ENCODE data around the gene OPALIN. TPM values are rescaled to one million over a fixed set of nuclear protein-coding genes. Genes with fewer than 3 reads are reported as not detected.

The OPALIN gene
- total RNA-seq, 3 donors from 2014 or later, result not detected

DNA sequence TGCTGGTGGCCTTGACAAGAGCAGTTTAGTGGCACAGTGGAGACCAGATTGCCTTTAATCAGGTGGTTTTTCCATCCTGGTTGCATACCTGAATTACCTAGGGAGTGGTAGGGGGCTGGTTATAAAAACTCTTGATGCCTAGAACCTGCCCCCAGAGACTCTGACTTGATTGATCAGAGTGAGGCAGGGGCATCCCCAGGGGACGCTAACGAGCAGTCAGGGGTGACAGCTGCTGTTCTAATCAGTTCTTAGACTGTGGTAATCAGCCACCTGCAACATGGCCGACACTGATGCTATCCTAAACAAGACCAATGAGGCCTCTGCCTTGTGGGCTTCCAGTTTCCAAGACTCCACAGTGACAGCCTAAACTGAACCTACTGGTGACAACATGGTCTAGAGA lies 2.0 kb upstream of the OPALIN start:
- Mint-ChIP-seq H3K36me3 (ENCODE audit: insufficient read depth) (no peaks in the 10 kb centered on the region), H3K4me1 (ENCODE audit: low read depth) (no peaks in the 10 kb centered on the region), H3K27me3 (ENCODE audit: low read depth) (peaks cover 18% of the 10 kb centered on the region), H3K4me3 (no peak overlapping the region), H3K9me3 (no peaks in the 10 kb centered on the region)
- DNase-seq (no peak), ATAC-seq (no peak)

DNA sequence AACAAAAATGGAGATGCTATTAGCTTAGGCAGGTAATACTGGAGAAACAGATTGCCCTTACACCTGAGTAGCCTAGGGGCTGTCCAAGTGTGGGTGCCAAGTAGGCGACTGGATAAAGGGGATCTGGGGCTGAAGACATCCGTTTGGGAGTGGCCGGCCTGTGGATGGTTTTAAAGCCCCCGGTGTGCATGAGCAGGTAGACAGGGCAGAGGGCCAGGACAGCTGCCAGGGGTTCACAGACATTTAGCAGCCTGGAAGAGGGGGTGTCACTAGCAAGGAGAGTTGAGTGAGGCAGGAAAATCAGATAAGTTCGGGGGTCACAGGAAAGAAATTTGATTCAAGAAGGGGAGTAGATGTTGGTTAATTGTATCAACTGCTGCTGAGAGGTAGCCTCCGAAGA lies 1.5 kb upstream of the OPALIN start:
- DNase-seq (no peak), ATAC-seq (no peak)
- Mint-ChIP-seq H3K4me3 (no peak overlapping the region), H3K36me3 (ENCODE audit: insufficient read depth) (no peaks in the 10 kb centered on the region), H3K27me3 (ENCODE audit: low read depth) (peaks cover 18% of the 10 kb centered on the region), H3K9me3 (no peaks in the 10 kb centered on the region), H3K4me1 (ENCODE audit: low read depth) (no peaks in the 10 kb centered on the region)

GRCh38 chr10:96359616-96360015 lies 814 bp upstream of the OPALIN start:
- H3K27me3 Mint-ChIP-seq (ENCODE audit: low read depth), result peaks cover 22% of the 10 kb centered on the region
- no peaks in the 10 kb centered on the region for H3K36me3 Mint-ChIP-seq (ENCODE audit: insufficient read depth)
- no peak for ATAC-seq
- no peak overlapping the region for H3K4me3 Mint-ChIP-seq
- no peak for DNase-seq
- no peaks in the 10 kb centered on the region for H3K4me1 Mint-ChIP-seq (ENCODE audit: low read depth)
- no peaks in the 10 kb centered on the region for H3K9me3 Mint-ChIP-seq

- no peak overlapping the region for H3K4me3 Mint-ChIP-seq
- no peaks in the 10 kb centered on the region for H3K4me1 Mint-ChIP-seq (ENCODE audit: low read depth)
- no peaks in the 10 kb centered on the region for H3K36me3 Mint-ChIP-seq (ENCODE audit: insufficient read depth)
- ATAC-seq, result no peak
- no peak for DNase-seq
- H3K27me3 Mint-ChIP-seq (ENCODE audit: low read depth), result peaks cover 28% of the 10 kb centered on the region
- H3K9me3 Mint-ChIP-seq, result no peaks in the 10 kb centered on the region
These were observed 1.7 kb downstream of the OPALIN start for GRCh38 chr10:96357038-96357620.

DNA sequence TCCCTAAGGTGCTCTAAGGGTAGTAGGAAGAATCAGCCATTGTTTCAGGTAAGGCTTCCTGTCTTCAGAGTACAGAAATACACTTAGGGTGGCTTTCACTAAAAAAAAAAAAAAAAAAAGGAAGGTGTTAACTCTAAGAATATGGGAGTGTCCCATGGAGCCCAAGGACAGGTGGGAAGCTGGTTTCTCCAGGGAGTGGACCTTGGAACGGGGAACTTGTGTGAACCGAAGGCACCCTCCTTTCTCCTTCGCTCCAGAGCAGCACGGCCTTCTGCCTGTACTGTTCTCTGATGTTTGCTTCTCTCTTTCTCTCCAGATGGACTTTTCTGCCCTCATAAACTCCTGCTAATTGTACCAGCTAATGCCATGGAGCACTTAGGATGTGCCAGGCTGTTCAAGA lies 6.2 kb downstream of the OPALIN start:
- Mint-ChIP-seq H3K9me3 (no peaks in the 10 kb centered on the region), H3K36me3 (ENCODE audit: insufficient read depth) (no peaks in the 10 kb centered on the region), H3K4me1 (ENCODE audit: low read depth) (no peaks in the 10 kb centered on the region), H3K27me3 (ENCODE audit: low read depth) (peaks cover 23% of the 10 kb centered on the region), H3K4me3 (no peak overlapping the region)
- ATAC-seq, result no peak
- no peak for DNase-seq

- Mint-ChIP-seq H3K4me3 (no peak overlapping the region), H3K27me3 (ENCODE audit: low read depth) (peaks cover 23% of the 10 kb centered on the region), H3K4me1 (ENCODE audit: low read depth) (no peaks in the 10 kb centered on the region), H3K36me3 (ENCODE audit: insufficient read depth) (no peaks in the 10 kb centered on the region), H3K9me3 (no peaks in the 10 kb centered on the region)
- DNase-seq (no peak), ATAC-seq (no peak)
These were observed 6.8 kb downstream of the OPALIN start for GRCh38 chr10:96352027-96352426.

DNA sequence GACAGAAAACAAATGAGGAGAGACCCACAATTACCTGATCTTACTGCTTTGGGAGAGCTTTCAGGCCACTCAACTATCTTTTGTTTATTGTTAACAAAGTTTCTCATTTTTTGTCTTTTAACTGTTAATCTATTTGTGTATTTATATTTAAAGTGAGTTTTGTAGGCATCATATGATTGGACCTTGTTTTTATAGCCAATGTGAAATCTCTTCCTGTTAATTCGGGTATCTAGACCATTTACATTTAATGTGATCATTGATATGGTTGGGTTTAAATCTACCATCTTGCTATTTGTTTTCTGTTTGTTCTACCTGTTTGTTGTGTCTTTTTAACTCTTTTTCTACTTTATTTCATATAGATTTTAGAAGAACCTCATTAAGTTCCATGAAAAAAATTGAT lies 12.5 kb downstream of the OPALIN start:
- no peak for ATAC-seq
- no peaks in the 10 kb centered on the region for H3K4me1 Mint-ChIP-seq (ENCODE audit: low read depth)
- no peaks in the 10 kb centered on the region for H3K36me3 Mint-ChIP-seq (ENCODE audit: insufficient read depth)
- no peak for DNase-seq
- no peak overlapping the region for H3K4me3 Mint-ChIP-seq
- H3K27me3 Mint-ChIP-seq (ENCODE audit: low read depth), result peaks cover 21% of the 10 kb centered on the region
- peaks cover 8% of the 10 kb centered on the region for H3K9me3 Mint-ChIP-seq

- ATAC-seq (no peak), DNase-seq (no peak)
- Mint-ChIP-seq H3K9me3 (peaks cover 8% of the 10 kb centered on the region), H3K36me3 (ENCODE audit: insufficient read depth) (no peaks in the 10 kb centered on the region), H3K4me1 (ENCODE audit: low read depth) (no peaks in the 10 kb centered on the region), H3K27me3 (ENCODE audit: low read depth) (peaks cover 21% of the 10 kb centered on the region), H3K4me3 (no peak overlapping the region)
These were observed 13.6 kb downstream of the OPALIN start for GRCh38 chr10:96345222-96345621.

DNA sequence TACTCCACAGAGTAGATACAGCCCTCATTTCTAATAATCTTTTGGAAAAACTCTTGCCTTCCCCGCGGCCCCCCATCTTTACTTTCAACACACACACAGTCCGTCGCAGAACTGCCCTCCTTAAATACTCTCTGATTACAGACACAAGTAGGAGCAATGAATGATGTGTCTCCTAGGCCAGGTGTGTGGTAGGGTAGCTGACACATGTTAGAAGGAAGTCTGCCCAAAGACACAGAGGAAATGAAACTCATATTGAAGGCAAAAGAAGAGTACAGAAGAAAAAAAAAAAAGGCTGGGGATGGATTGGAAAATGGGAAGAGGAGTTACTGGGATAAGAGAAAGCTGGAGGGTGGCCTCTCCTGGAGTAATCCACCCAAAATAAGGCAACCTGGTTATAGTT lies 14.6 kb downstream of the OPALIN start:
- no peaks in the 10 kb centered on the region for H3K4me1 Mint-ChIP-seq (ENCODE audit: low read depth)
- H3K27me3 Mint-ChIP-seq (ENCODE audit: low read depth), result peaks cover 17% of the 10 kb centered on the region
- no peak for DNase-seq
- peaks cover 8% of the 10 kb centered on the region for H3K9me3 Mint-ChIP-seq
- ATAC-seq, result no peak
- H3K36me3 Mint-ChIP-seq (ENCODE audit: insufficient read depth), result no peaks in the 10 kb centered on the region
- no peak overlapping the region for H3K4me3 Mint-ChIP-seq

- DNase-seq, result no peak
- Mint-ChIP-seq H3K36me3 (ENCODE audit: insufficient read depth) (no peaks in the 10 kb centered on the region), H3K4me1 (ENCODE audit: low read depth) (no peaks in the 10 kb centered on the region), H3K9me3 (peaks cover 8% of the 10 kb centered on the region), H3K4me3 (no peak overlapping the region), H3K27me3 (ENCODE audit: low read depth) (peaks cover 15% of the 10 kb centered on the region)
- ATAC-seq, result no peak
These were observed 16.4 kb downstream of the OPALIN start for GRCh38 chr10:96342402-96342801.

DNA sequence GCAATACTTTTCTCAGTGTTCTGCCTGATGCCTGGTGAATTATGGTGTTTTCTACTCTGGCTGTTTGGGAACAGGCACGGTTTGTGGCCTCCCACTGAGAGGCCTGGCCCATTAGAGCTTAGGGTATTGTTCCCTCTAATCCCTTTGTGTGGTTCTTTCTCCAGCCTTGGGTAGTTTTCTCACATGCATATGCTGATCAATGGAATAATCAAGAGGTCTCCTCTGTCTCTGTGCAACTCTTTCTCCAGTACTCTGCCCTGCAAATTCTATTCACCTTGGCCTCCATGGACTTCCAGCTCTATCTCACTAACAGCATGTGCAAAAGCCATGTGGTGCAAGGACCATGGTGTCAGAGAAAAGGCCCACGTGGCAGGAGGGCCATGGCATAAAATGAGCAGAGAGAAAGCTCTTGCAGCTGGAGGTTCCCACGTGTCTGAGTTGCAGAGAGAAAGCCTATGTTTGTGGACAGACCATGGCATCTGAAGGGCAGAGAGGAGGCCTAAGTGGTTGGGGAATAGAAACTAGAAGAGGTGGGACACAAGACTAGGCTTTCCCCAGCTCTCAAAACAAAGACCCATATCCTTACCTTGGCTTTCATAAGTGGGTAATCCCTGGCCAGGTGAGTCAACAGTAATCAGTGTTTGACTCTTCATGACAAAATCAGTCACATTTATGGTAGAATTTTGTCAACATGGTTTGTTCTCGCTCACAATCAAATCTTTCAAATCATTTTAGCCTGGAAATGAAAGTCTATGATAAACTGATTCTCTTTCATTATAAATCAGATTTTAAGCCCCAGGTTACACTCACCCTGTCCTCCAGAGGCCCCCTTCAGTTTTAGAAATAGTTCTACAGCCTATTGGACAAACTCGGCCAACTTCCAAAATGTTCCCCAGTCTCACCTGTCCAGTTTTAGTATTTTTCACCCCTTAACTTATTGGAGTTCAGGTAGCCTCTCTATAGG lies 17.3 kb downstream of the OPALIN start:
- no peak for DNase-seq
- no peaks in the 10 kb centered on the region for H3K36me3 Mint-ChIP-seq (ENCODE audit: insufficient read depth)
- ATAC-seq, result peak; percentile 58 to 79
- H3K27me3 Mint-ChIP-seq (ENCODE audit: low read depth), result peaks cover 15% of the 10 kb centered on the region
- no peaks in the 10 kb centered on the region for H3K4me1 Mint-ChIP-seq (ENCODE audit: low read depth)
- no peak overlapping the region for H3K4me3 Mint-ChIP-seq
- peaks cover 7% of the 10 kb centered on the region for H3K9me3 Mint-ChIP-seq

DNA sequence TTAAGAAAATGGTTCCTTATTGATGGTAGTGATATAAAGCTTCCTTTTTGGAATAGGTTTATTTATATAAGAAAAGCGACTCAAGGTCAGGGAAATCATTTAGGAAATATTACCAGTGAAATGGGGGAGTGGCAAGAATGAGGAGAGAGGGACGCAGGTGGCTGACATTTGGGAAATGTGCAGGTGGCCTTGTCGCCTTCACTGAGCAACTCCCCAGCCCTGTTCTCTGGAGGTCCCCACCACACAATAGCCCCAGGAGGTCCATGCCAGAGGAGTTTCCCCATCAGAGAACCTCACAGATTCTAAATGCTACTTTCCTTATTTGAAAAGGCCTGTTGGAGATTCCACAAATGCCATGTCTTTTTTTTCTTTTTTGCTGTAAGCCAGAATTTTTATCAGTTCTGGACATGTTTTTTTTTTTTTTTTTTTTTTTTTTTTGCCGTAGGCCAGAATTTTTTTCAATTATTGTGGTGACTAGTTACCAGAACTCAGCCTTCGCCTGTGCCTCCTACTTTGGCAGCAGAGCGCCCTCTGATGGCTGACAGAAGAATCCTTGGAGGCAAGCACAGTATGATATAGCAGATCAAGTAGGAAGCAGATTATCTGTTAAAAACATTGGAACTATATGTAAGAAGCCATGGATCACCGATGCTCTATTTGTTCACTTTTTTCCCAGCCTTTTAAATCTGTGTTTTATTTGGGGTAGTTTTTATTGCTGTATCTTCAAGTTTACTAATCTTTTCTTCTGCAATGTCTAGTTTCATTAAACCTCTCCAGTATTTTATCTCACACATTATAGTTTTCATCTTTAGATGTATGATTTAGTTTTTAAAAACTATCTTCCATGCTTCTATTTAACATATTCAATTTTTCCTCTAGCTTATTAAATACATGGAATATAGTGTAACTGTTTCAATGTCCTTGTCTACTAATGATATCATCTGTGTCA lies 18.6 kb downstream of the OPALIN start:
- Mint-ChIP-seq H3K4me1 (ENCODE audit: low read depth) (no peaks in the 10 kb centered on the region), H3K27me3 (ENCODE audit: low read depth) (peaks cover 13% of the 10 kb centered on the region), H3K36me3 (ENCODE audit: insufficient read depth) (no peaks in the 10 kb centered on the region), H3K9me3 (no peaks in the 10 kb centered on the region), H3K4me3 (no peak overlapping the region)
- ATAC-seq (peak; percentile 65 to 79), DNase-seq (peak; percentile 32)

- Mint-ChIP-seq H3K4me3 (no peak overlapping the region), H3K4me1 (ENCODE audit: low read depth) (no peaks in the 10 kb centered on the region), H3K9me3 (no peaks in the 10 kb centered on the region), H3K27me3 (ENCODE audit: low read depth) (peaks cover 11% of the 10 kb centered on the region), H3K36me3 (ENCODE audit: insufficient read depth) (no peaks in the 10 kb centered on the region)
- no peak for DNase-seq
- no peak for ATAC-seq
These were observed 19.4 kb downstream of the OPALIN start for GRCh38 chr10:96339383-96339782.

DNA sequence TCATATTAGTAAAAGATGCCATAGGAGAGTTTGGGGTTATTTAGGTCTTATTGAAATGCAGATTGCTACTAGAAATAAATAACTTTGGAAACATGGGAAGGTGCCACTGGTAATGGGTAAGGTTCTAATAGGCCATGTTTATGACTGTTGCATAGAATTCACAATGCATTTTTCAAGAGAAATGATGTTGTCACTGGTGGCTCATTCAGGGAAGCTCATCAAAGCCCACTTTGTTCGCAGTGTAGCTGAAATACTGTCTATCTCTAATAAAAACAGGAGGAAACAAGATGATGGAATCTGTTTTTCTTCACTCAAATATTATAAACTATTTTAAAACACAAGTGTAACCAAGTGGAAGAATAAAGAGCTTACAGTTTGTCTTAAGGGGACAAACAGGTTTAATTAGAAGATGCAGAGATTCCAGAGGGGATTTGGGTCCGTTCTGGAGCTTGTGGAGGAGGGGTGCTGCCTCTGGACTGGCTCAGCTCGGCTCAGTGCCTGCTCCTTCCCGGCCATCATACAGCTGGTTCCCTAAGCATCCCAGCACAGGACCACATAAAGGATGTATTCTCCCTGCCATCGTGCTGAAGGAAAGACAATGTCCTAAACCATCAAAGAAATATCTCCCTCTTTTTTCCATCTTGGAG lies 20.4 kb downstream of the OPALIN start:
- H3K36me3 Mint-ChIP-seq (ENCODE audit: insufficient read depth), result no peaks in the 10 kb centered on the region
- peaks cover 4% of the 10 kb centered on the region for H3K4me1 Mint-ChIP-seq (ENCODE audit: low read depth)
- no peak overlapping the region for H3K4me3 Mint-ChIP-seq
- ATAC-seq (no peak), DNase-seq (no peak)
- no peaks in the 10 kb centered on the region for H3K9me3 Mint-ChIP-seq
- H3K27me3 Mint-ChIP-seq (ENCODE audit: low read depth), result peaks cover 10% of the 10 kb centered on the region
